Activated T-helper 17 cell treated with anti-CD3 and anti-CD28 coated beads, Interleukin-2, amount 50 U/mL, for 72 hours (primary cell): Measurements from ENCODE around the gene DCAF4L1. TPM values are rescaled to one million over a fixed set of nuclear protein-coding genes. Genes with fewer than 3 reads are reported as not detected.

Experiments used
- ATAC-seq: fragments of 150-1000 bp; cut with Tn5 transposase; replicated peaks from 2 replicates; pipeline ENCODE4 v1.10.0; 2021; ENCODE audit warnings: mild to moderate bottlenecking, moderate library complexity
- H3K27ac Mint-ChIP-seq: one replicate; pipeline ENCODE4 v1.8.0; 2022; ENCODE audit warnings: mixed read lengths
- H3K27me3 Mint-ChIP-seq: one replicate; pipeline ENCODE4 v1.8.0; 2022; ENCODE audit warnings: mixed read lengths
- H3K36me3 Mint-ChIP-seq: one replicate; pipeline ENCODE4 v1.8.0; 2022; ENCODE audit warnings: low read depth, mild to moderate bottlenecking, mixed read lengths
- H3K4me1 Mint-ChIP-seq: one replicate; pipeline ENCODE4 v1.8.0; 2022; ENCODE audit warnings: mixed read lengths
- H3K4me3 Mint-ChIP-seq: one replicate; pipeline ENCODE4 v1.8.0; 2022; ENCODE audit warnings: mild to moderate bottlenecking, mixed read lengths
- H3K9me3 Mint-ChIP-seq: one replicate; pipeline ENCODE4 v1.8.0; 2022; ENCODE audit warnings: mixed read lengths
- total RNA-seq, 2 donors: library from RNA; stranded (reverse); gene quantifications; one replicate each; pipeline ENCODE4 v1.2.3, GENCODE V29; 2022

DCAF4L1 gene
- total RNA-seq, 2 donors from 2014 or later: 0.32 to 0.73 TPM

DNA sequence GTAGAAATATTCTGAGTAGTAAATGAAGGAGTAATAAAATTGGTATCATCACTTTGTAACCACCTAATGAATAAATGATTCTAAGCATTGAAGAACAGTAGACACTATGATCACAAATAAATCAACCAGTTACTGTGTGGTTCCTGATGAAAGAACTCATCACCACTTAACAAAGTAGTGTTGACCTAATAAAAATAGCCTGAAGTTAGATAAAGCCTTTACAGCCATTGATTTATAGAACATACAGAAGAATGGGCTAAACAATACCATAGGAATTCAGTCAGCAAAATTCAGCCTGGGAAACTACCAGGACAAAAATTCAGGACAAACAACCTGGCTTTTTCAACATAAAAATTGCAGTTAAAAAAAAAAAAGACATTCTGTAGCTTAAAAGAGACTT, 17.8 kb downstream of the DCAF4L1 start:
- H3K4me1 Mint-ChIP-seq: peaks cover 12% of the 10 kb centered on the region
- ATAC-seq: no peak

DNA sequence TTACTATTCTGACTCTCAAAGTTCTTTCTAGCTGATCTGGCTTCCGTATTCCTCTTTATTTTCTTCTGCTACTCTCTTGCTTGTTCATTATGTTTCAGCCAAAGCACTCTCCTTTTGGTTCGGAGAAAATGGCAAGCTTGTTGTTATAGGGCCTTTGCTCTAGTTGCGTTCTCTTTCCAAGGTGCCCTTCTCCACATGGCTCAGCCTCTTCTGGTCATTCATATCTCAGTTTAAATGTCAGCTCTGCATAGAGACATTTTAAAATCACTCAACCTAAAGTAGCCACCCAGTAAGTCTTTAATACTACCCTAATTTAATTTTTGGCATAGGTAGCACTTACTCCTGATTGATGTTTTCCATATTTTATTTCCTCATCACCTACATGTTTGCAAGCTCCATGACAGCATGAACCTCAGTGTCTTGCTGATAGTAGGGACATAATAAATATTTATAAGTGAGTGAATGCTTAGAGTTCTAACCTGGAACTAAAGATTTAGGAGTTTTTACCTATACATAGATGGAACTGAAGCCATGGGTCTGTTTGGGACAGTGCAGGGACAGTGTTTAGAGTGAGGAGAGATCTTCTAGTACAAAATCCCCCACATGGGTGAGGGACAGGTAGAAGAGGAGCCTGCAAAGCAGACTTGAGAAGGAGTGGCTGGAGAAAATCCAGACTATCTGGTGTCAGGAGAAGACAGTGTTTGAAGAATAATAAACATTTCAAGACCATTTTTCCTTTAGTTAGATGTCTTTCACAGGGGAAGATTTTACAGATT, 26.6 kb downstream of the DCAF4L1 start:
- Mint-ChIP-seq H3K36me3 (peaks cover 82% of the 10 kb centered on the region), H3K4me1 (peaks cover 6% of the 10 kb centered on the region), H3K4me3 (no peak overlapping the region), H3K27me3 (no peaks in the 10 kb centered on the region), H3K9me3 (no peaks in the 10 kb centered on the region), H3K27ac (no peak overlapping the region)
- ATAC-seq: no peak

More for the DNA sequence above, 17.8 kb downstream of the DCAF4L1 start:
- no peaks in the 10 kb centered on the region for H3K9me3 Mint-ChIP-seq
- H3K27ac Mint-ChIP-seq: no peak overlapping the region
- no peak overlapping the region for H3K4me3 Mint-ChIP-seq
- no peaks in the 10 kb centered on the region for H3K27me3 Mint-ChIP-seq
- H3K36me3 Mint-ChIP-seq: peaks cover 54% of the 10 kb centered on the region

DNA sequence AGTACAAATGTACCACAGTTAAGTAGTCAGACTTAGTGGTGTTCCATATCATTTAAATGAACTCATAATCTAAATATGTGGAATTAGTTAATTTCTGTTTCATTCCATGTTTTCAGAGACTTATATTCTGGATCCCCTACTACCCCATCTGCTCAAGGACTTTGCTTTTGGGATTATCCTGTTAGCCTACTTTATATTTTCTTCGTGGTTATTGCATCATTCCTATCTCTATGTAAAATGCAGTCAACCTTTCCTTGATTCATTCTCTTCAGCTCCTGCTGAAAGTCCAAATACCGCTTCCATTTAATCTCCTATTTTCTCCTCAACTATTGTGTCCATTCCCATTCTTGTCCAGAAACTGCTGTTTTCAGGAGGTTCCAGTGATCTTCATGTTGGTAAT, 33.9 kb downstream of the DCAF4L1 start:
- ATAC-seq: no peak
- Mint-ChIP-seq H3K4me1 (peaks cover 17% of the 10 kb centered on the region), H3K27ac (no peak overlapping the region), H3K27me3 (no peaks in the 10 kb centered on the region), H3K36me3 (peaks cover 62% of the 10 kb centered on the region), H3K9me3 (no peaks in the 10 kb centered on the region), H3K4me3 (no peak overlapping the region)

DNA sequence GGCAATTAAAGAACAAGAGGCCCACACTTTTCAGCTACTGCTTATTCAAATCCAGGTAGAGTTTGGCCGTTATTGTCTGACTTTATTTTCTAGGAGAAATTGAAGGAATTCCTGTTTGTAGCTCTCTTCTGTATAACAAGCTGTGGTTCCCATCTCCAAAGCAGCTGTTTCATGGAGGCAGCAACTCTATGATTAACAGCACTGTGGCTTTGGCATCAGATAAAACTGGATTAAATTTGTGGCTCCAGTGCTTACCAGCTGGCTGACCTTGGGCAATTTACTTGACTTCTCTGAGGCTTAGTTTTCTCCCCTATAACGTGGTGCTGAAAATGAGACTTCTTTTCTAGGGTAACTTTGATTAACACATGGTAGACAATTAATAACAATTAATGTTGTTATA, 36.9 kb downstream of the DCAF4L1 start:
- Mint-ChIP-seq H3K9me3 (no peaks in the 10 kb centered on the region), H3K4me1 (peaks cover 17% of the 10 kb centered on the region), H3K36me3 (peaks cover 65% of the 10 kb centered on the region), H3K27ac (no peak overlapping the region), H3K4me3 (no peak overlapping the region), H3K27me3 (no peaks in the 10 kb centered on the region)
- no peak for ATAC-seq

Other genes with a start within 250 kb of the DCAF4L1 start
- not detected for gene PHOX2B, start 233.0 kb upstream of the DCAF4L1 start, total RNA-seq
- 10 to 100 TPM; 25.6 to 68.8 TPM for gene TMEM33, start 46.3 kb upstream of the DCAF4L1 start, total RNA-seq
- 10 to 100 TPM; 45.6 to 45.7 TPM for gene SLC30A9, start 8.8 kb downstream of the DCAF4L1 start, total RNA-seq
- gene BEND4, start 170.9 kb downstream of the DCAF4L1 start, total RNA-seq: under 1 TPM; 0.32 TPM